IPS DF 6.9 (cell line): ENCODE results near the gene MED31.
"Not testable (repeated sequence)": the region's sequence is repeated elsewhere in the genome, so short reads cannot be mapped to it uniquely, and the experiment has no call there.

Experiments used
- DNase-seq: peaks from one replicate; pipeline ENCODE4 v3.0.0-alpha.2; 2013; ENCODE audit warnings: low read depth, low spot score
- H3K27ac ChIP-seq: one replicate; pipeline ENCODE4 v1.5.1; 2013; ENCODE audit warnings: low read length, control low read depth
- H3K27me3 ChIP-seq: 2 replicates; pipeline ENCODE4 v1.6.1; 2013; ENCODE audit warnings: mild to moderate bottlenecking, low read length; ENCODE audit not compliant: control insufficient read depth, insufficient read depth
- H3K36me3 ChIP-seq: 2 replicates; pipeline ENCODE4 v1.6.1; 2013; ENCODE audit warnings: low read length; ENCODE audit not compliant: control insufficient read depth, insufficient read depth
- H3K4me1 ChIP-seq: 2 replicates; pipeline ENCODE4 v1.6.1; 2013; ENCODE audit warnings: low read length; ENCODE audit not compliant: control insufficient read depth, insufficient read depth
- H3K4me3 ChIP-seq: 2 replicates; pipeline ENCODE4 v1.5.1; 2013; ENCODE audit warnings: mild to moderate bottlenecking, low read length
- H3K9me3 ChIP-seq: 2 replicates; pipeline ENCODE4 v1.6.1; 2013; ENCODE audit warnings: low read length, inconsistent platforms; ENCODE audit not compliant: control insufficient read depth, insufficient read depth
- WGBS: extraction: QIAGEN DNeasy Blood & Tissue Kit; methylation state at CpG from one replicate; pipeline ENCODE4 v1.1.7; 2013; ENCODE audit warnings: mixed read lengths, missing lambda C conversion rate; ENCODE audit not compliant: insufficient read length, insufficient coverage; 5-methylcytosine and 5-hydroxymethylcytosine counted together

MED31 gene

DNA sequence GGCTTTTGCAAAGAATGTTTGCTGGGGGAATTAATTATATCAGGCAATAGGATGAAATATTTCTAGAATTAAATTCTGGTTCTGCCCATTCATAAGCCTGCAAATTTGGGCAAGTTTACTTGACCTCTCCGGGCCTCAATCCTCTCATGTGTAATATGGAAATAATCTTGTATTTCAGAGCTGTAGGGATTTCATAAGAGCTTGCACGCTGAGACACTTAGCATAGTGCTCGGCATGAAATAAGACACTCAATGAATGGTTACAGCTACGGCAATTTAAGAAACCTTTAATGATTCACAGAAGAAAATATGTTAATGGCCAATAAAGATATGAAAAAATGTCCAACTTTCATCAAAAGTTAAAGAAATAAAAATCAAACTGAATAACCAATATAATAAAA, 54.5 kb downstream of the MED31 start:
- no peak for DNase-seq
- H3K4me1 ChIP-seq: no peaks in the 10 kb centered on the region
- H3K27ac ChIP-seq: no peak overlapping the region
- H3K27me3 ChIP-seq: no peaks in the 10 kb centered on the region
- H3K9me3 ChIP-seq: no peaks in the 10 kb centered on the region
- 0 out of 2 replicates have a peak, but pooled peaks cover 3% of the 10 kb centered on the region for H3K36me3 ChIP-seq
- no CpG with 5 or more reads among the region's 4 CpGs for WGBS
- no peak overlapping the region for H3K4me3 ChIP-seq

DNA sequence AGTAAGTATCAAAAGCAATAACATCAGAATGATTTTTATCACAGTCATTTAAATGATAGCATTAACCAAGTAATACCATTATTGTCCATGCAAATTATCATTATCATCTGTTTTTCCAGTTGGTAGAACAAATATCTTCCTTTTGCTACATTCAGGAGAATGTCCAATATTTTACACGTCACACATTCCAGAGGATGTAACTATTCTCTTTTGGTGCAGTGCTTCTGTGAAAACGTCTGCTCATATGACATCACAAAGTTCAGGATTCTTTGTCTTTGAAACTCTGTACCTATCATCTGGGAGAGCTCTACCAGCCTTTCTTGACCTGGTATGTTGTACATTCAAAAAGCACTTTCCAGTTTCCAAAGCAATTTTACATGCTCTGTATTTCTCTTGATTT, 54.9 kb downstream of the MED31 start:
- Histone ChIP-seq H3K27me3 (no peaks in the 10 kb centered on the region), H3K36me3 (0 out of 2 replicates have a peak, but pooled peaks cover 3% of the 10 kb centered on the region), H3K27ac (no peak overlapping the region), H3K9me3 (no peaks in the 10 kb centered on the region), H3K4me3 (no peak overlapping the region), H3K4me1 (no peaks in the 10 kb centered on the region)
- DNase-seq: no peak
- no CpG with 5 or more reads among the region's 2 CpGs for WGBS

DNA sequence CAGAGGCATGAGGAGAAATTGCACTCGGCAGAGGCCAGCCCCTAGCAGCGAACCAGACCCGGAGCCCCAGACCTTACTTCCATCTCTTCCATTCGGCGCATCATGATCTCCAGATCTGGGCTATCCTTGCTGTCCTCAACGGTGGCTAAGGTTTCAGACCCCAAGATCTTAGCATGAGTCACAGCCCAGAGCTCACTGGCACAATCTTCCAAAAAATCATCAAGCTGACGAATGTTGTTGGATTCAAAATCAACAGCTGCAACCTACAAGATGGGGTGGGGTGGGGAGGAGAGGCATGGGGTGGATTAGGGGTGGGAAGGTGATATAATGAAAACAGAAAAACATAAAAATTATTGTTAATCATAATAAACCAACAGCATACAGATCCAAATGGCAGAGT, 55.3 kb downstream of the MED31 start:
- no CpG with 5 or more reads among the region's 7 CpGs for WGBS
- H3K4me3 ChIP-seq: no peak overlapping the region
- H3K27me3 ChIP-seq: no peaks in the 10 kb centered on the region
- 0 out of 2 replicates have a peak, but pooled peaks cover 3% of the 10 kb centered on the region for H3K36me3 ChIP-seq
- H3K27ac ChIP-seq: no peak overlapping the region
- no peaks in the 10 kb centered on the region for H3K4me1 ChIP-seq
- H3K9me3 ChIP-seq: no peaks in the 10 kb centered on the region
- no peak for DNase-seq

DNA sequence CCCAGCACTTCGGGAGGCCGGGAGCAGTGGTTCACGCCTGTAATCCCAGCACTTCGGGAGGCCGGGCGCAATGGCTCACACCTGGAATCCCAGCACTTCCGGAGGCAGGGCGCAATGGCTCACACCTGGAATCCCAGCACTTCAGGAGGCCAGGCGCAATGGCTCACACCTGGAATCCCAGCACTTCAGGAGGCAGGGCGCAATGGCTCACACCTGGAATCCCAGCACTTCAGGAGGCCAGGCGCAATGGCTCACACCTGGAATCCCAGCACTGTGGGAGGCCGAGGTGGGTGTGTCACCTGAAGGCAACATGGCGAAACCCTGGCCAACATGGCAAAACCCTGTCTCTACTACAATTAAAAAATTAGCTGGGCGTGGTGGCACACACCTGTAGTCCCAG, 58.0 kb downstream of the MED31 start:
- not testable (repeated sequence) for H3K4me3 ChIP-seq, H3K27me3 ChIP-seq, H3K4me1 ChIP-seq, H3K9me3 ChIP-seq, H3K27ac ChIP-seq, DNase-seq, H3K36me3 ChIP-seq
- no CpG with 5 or more reads among the region's 14 CpGs for WGBS
